Bronchial epithelial cell (primary cell): ENCODE results near the gene DDTL. TPM values are rescaled to one million over a fixed set of nuclear protein-coding genes. Genes with fewer than 3 reads are reported as not detected.
A peak's percentile ranks its signal among the peaks of the same experiment; 100 is the strongest.

Source experiments
- DNase-seq: peaks from one replicate; pipeline ENCODE4 v3.0.0-alpha.2; 2010; ENCODE audit warnings: low read depth
- FAIRE-seq: peaks from 2 replicates; lab custom pipeline; 2011; peaks lifted over from hg19 to GRCh38; lab: Jason Lieb, UNC
- H3K27me3 ChIP-seq: 2 replicates; pipeline ENCODE4 v1.5.1; 2011; ENCODE audit warnings: low read length; ENCODE audit not compliant: control insufficient read depth, insufficient read depth
- H3K36me3 ChIP-seq: 2 replicates; pipeline ENCODE4 v1.5.1; 2011; ENCODE audit warnings: low read length; ENCODE audit not compliant: control insufficient read depth, insufficient read depth
- H3K4me3 ChIP-seq: 2 replicates; pipeline ENCODE4 v1.5.1; 2011; ENCODE audit warnings: mild to moderate bottlenecking, low read depth, low read length, control low read depth
- CTCF ChIP-seq: IDR thresholded peaks from 2 replicates; pipeline ENCODE4 v1.5.1; 2011; ENCODE audit warnings: mild to moderate bottlenecking, moderate library complexity, low read length, control low read depth, inconsistent platforms; ENCODE audit not compliant: insufficient read depth, severe bottlenecking
- total RNA-seq: library from RNA; depleted of rRNA; stranded (reverse); fragments of >200 nt; gene quantifications from 2 replicates; pipeline ENCODE4 v1.2.1, GENCODE V29; 2014

The DDTL gene
- total RNA-seq, 1 donor from 2014 or later, result under 0.01 TPM

GRCh38 chr22:24005201-24005600 lies 38.5 kb downstream of the DDTL start, which contains the start of gene GSTT4:
Gene GSTT4, minus strand, starts transcription at chr22:24005453. Its CDS starts 97 bp downstream, at chr22:24005356.
- peaks cover 2% of the 10 kb centered on the region for H3K27me3 ChIP-seq
- no peak for FAIRE-seq

GRCh38 chr22:24006207-24006913 lies 39.7 kb downstream of the DDTL start:
- FAIRE-seq (no peak), DNase-seq (no peak)
- no peak for TF ChIP-seq CTCF
- Histone ChIP-seq H3K27me3 (peaks cover 2% of the 10 kb centered on the region), H3K4me3 (no peak overlapping the region), H3K36me3 (no peaks in the 10 kb centered on the region)

More at GRCh38 chr22:24005201-24005600, 38.5 kb downstream of the DDTL start, which contains the start of gene GSTT4:
- DNase-seq, result no peak
- Histone ChIP-seq H3K36me3 (no peaks in the 10 kb centered on the region), H3K4me3 (no peak within 1 kb of the TSS)
- no peak for TF ChIP-seq CTCF

GRCh38 chr22:24006914-24007214 lies 40.2 kb downstream of the DDTL start:
- DNase-seq, result no peak
- no peak for FAIRE-seq
- Histone ChIP-seq H3K4me3 (no peak overlapping the region), H3K27me3 (peaks cover 2% of the 10 kb centered on the region), H3K36me3 (no peaks in the 10 kb centered on the region)
- TF ChIP-seq CTCF, result no peak

- DNase-seq (no peak), FAIRE-seq (peak; percentile 32)
- TF ChIP-seq CTCF, result no peak
- H3K27me3 ChIP-seq, result peaks cover 2% of the 10 kb centered on the region
- H3K36me3 ChIP-seq, result no peaks in the 10 kb centered on the region
- no peak overlapping the region for H3K4me3 ChIP-seq
Measured at GRCh38 chr22:24007253-24008021, 40.7 kb downstream of the DDTL start.

GRCh38 chr22:24008022-24008283 lies 41.3 kb downstream of the DDTL start:
- H3K36me3 ChIP-seq, result no peaks in the 10 kb centered on the region
- no peak for TF ChIP-seq CTCF
- H3K27me3 ChIP-seq, result peaks cover 2% of the 10 kb centered on the region
- FAIRE-seq, result no peak
- no peak overlapping the region for H3K4me3 ChIP-seq
- no peak for DNase-seq
